SHP77 (cell line): ENCODE measurements around the gene TMEM89.

Experiments
- DNase-seq, 2 experiments: peaks; one replicate each; lab custom pipeline; 2025; lab: John Stamatoyannopoulos, UW

TMEM89 gene

GRCh38 chr3:48642605-48643004, 21.0 kb upstream of the TMEM89 start:
- no peak for DNase-seq

DNA sequence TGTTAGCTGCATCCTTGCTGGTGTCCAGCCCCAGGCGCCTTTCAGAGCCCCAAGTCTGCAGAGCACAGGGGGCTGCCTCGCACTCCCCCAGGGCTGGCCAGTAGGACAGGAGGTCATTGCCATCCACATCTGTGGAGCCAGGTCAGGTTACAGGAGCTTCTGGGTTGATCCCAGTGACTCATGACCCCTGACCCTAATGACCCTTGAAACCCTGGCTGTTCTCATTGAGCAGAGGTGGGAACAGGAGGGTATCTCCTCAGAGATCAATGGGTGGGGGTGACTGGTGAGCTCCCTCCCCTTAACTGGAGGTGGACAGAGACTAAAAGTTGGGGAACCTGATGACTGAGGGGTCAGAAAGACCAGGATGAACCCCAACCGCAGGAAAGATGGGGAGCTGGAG, 19.8 kb upstream of the TMEM89 start:
- DNase-seq: no peak

GRCh38 chr3:48639944-48640606, 18.5 kb upstream of the TMEM89 start:
- DNase-seq: no peak

DNA sequence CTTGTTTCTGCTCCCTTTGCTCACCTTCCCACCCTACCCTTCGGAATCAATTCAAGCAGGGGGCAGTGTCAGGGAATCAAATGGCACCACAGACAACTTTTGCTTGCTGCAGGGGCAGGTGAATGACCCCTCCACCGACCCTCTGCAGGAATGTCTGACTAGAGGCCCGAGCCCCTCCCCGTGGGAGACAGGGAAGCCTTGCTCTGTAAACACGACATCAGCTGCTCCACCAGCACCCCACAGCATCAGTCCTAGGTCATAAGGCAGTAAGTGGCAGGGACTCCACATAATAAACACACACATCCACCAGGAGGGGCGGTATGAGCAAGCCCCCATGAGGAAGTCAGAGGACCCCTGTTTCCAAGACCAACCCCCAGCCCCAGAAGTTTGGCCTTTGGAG, 15.7 kb upstream of the TMEM89 start:
- no peak for DNase-seq

DNA sequence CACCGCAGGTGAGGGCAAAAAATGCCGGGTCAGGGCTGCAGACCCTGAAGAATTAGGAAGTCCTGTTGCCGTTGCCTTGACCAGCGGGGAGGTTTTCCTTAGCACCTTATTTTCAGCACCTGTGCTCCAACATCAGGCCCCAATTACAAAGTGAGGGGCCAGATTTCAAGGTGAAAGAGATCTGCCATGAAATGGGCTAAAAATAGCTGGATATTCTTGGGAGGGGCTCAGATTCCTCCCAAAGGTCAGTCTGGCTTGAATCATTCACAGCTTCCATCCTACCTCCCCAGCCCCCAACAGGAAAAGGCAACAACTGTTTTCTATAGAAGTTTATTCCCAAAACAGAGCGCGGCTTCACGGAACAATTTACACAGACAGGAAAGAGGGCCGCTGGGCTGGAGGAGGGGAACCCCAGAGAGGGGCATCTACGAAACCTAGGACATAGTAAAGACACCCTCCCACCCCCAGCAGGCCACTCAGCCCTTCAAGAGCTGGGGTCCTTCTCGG, 14.6 kb upstream of the TMEM89 start:
- DNase-seq: no peak

- peak; percentile 91 to 95 for DNase-seq
Measured at GRCh38 chr3:48635222-48636021, 13.9 kb upstream of the TMEM89 start, which contains the start of gene SLC26A6. Gene SLC26A6 (minus strand): TSS chr3:48635461. CDS start chr3:48635393, 68 bp downstream.

DNA sequence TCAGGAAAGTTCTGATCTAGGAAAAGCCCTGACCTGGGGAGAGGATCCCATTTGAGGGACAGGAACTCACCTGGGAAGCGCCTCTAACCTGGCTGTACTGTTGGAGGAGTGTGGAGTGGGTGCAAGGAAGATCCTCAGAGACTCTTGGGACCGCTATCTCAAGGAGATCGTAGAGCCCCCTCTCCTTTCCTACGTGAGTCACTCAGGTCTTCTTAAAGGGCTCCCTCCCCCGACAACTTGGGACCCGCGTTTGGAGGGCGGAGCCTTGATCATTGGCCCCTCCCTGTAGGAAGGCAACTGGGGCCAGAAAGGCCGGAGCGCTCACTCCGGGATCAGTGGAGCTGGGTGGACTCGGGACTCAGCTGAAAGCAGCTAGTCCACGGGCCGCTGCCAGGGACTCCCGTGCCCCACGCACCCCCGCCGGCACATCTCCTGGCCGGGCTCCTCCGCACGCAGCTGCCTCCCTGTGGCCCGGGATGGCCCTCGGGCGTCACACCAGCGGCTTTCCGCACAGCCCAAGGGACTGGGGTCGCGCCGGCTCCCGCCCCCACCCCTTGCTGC, 13.2 kb upstream of the TMEM89 start:
- peak; percentile 28 to 35 for DNase-seq

- DNase-seq: no peak
Measured at GRCh38 chr3:48633743-48634142, 12.2 kb upstream of the TMEM89 start.

DNA sequence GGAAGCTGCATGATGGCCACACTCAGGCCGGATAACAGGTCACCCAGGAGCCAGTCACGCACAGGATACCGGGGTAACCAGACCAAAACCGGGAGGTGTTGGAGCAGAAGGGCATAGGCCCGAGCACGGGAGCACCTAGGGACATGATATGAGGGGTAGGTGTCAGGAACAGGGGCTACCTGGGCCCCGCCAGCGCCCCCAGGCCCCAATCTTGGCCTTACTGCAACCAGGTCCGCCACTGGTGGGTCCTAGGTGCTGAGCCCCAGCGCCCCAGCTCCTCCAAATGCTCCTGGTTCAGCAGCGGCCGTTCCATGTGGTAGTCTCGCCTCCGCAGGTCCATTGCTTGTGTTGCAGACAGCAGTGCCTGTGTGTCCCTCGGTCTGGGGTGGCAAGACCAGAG, 11.7 kb upstream of the TMEM89 start:
- no peak for DNase-seq

DNA sequence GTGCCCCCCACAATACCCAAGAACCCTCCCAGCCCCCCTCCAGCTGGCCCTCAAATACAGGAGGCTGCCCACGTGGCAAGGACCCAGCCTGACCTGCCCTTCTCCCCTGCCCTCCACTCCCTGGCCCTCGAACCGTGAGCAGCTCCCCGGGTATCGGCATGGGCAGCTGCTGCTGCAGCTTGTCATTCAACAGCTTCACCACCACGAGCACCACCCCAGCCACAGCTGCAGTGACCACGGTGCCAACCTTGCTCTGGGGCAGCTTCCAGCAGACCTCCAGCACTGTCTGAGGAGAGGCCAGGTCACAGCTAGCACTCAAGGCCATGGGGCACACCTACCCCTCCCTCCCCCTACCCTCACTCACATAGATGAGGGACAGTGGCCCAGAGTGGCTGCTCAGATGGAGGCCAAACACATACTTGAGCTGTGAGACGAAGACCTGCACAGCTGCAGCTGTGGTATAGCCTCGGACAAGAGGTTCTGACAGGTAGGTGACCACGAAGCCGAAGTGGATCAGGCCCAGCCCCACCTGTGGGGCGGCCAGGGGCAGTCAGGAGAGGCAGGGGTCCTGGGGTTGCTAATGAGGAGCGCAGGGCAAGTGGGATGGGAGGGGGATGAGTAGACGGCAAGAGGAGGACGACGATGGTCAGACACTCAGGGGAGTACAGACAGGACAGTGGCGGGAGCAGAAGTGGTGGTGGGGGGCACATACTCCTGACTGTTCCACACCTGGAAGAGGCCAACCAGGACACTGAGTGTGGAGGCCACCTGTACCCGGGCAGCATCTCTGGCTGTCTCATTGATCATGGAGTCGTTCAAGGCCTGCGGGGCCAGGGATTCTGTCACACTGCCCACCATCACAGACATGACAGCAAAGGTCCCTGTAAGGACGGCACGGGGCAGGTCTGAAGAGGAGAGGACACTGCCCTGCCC, 10.2 kb upstream of the TMEM89 start:
- DNase-seq: no peak

GRCh38 chr3:48630833-48631232, 9.3 kb upstream of the TMEM89 start:
- DNase-seq: no peak

DNA sequence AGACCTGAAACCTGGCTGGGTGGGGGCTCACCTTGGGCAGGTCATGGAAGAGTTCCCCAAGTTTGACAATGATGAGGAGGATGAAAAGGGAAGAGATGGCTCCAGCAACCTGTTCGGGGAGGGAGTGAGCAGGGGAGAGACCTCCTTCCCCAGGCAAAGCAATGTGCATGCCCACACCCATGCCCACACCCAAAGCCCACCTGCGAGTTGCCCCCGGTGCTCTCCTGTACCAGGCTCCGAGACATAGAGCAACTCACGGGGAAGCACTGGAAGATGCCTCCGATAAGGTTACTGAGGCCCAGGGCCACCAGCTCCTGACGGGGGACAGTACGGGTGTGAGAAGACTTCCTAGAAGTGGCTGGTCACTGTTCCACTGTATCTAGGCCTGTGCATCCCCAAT, 8.8 kb upstream of the TMEM89 start:
- no peak for DNase-seq

- DNase-seq: no peak
Measured at GRCh38 chr3:48629894-48630293, 8.3 kb upstream of the TMEM89 start.

DNA sequence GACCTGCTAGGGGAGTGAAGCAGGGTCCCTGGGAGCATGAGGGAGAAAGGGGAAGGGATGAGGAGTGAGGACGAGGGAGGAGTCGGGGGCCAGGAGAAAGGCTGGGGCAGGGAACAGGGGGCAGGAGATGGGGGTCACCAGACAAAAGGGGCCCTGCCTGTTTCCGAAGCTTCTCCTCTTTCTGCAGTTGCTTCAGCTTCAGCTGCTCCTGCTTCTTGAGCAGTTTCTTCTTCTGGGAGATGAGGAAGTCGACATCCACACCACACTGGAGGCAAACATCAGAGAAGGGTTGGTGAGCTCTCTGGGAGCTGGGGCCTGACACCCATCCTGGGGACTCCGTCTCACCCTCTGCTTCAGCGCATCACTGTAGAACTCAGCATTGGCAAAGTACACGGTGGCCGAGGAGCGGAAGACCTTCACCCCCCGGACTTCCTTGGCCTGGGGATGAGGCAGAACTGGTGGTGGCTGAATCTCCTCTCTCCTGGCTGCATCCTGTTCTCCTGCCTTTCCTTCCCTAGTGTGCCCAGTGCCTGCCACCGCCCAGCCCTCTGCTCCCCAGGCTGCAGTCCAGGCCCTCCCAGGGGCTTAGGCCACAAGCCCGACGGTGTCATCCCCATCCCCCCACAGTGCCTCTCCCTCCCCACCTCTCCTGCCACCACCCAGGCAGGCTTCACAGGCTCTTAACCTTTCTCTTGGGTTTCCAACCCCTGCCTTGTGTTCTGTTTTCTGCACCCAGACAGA, 6.9 kb upstream of the TMEM89 start:
- DNase-seq: no peak

DNA sequence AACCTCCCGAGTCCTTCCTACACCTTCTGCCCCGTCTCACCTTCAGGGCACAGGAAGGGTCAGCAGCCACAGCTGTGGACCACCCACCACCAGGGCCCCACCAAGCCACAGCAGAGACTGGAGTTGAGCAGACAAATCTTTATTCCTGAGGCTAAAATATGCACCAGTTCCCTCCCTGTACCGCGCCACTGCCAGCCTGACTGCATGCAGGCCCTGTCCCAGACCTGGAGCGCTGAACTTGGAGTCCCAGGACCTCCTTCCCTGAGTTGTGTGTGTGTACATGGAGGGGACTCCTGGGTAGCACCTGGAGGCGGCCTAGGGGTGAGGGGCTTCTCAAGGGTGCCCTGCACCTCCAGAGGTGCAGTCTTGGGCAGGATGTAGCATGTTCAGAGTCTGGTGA, 4.0 kb upstream of the TMEM89 start:
- DNase-seq: no peak

DNA sequence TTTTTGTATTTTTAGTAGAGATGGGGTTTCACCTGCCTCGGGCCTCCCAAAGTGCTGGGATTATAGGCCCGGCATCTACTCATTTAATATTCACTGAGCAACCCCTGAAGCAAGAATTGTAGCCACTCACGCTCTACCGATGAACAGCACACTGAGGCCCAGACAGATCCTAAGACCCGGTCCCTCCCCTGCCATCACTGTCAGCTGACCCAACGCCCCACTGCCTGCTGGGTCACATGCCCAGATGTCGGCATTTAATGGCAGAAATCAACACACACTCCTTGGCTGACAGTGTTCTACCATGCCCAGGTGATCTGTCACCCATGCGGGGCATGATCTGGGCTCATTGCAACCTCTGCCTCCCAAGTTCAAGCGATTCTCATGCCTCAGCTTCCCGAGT, 3.2 kb upstream of the TMEM89 start:
- no peak for DNase-seq

GRCh38 chr3:48623851-48624547, 2.4 kb upstream of the TMEM89 start:
- DNase-seq: peak; percentile 6 to 53

DNA sequence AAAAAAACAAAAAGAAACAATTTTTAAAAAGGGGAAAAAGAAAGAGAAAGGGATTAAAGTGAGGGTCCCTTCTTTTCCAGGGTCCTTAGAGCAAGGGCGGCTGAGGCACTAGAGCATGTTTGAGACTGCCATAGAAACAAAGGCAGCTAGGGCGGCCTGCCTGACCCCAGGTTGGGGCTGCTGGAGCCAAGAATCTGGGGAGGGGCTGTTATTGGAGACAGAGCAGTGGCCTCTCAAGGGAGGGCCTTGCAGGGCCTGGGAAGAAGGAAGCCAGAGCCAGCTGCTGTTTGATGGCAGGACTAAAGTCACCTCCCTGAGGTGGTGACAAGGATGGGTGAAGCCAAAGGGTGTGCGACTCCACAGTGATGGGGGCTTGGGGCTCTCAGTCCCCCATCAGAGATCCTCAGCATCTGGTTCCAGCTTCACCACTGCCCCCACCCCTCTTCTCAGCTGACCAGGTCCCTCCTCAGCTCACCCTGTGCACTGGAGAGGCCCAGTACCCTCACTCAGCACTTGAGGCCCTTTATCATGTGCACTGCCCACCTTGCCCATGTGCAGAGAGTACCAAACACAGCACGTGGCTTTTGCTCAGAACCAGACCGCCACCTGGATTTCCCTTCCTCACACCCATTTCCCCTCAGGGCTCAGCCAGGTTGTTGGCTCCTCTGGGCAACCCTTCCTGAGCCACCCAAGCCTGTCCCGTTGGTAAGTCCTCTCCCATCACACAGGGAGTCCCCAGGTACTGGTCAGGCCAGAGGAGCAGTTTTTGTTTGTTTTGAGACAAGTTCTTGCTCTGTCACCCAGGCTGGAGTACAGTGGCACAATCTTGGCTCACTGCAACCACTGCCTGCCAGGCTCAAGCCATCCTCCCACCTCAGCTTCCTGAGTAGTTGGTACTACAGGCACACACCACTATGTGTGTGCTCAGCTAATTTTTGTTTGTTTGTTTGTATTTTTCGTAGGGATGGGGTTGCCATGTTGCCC, 1.7 kb downstream of the TMEM89 start:
- no peak for DNase-seq

- DNase-seq: no peak
Measured at GRCh38 chr3:48617559-48617958, 4.0 kb downstream of the TMEM89 start.
